Neural crest cell (in vitro differentiated cells): ENCODE results near the gene TMEM44. TPM values are rescaled to one million over a fixed set of nuclear protein-coding genes. Genes with fewer than 3 reads are reported as not detected.

ENCODE experiments used
- DNase-seq: peaks from one replicate; pipeline ENCODE4 v3.0.0; 2021; ENCODE audit warnings: low read depth, mixed read lengths, low spot score
- H3K27ac Mint-ChIP-seq: one replicate; pipeline ENCODE4 v1.8.0; 2021; ENCODE audit warnings: mild to moderate bottlenecking, mixed read lengths; ENCODE audit not compliant: unreplicated experiment
- H3K27me3 Mint-ChIP-seq: 2 replicates; pipeline ENCODE4 v1.8.0; 2021; ENCODE audit warnings: low read depth, mild to moderate bottlenecking, mixed read lengths
- H3K36me3 Mint-ChIP-seq: 2 replicates; pipeline ENCODE4 v1.8.0; 2021; ENCODE audit warnings: low read depth, mild to moderate bottlenecking, mixed read lengths
- H3K4me1 Mint-ChIP-seq: 2 replicates; pipeline ENCODE4 v1.8.0; 2021; ENCODE audit warnings: mixed read lengths
- H3K4me3 Mint-ChIP-seq: one replicate; pipeline ENCODE4 v1.8.0; 2021; ENCODE audit warnings: mild to moderate bottlenecking, mixed read lengths
- H3K9me3 Mint-ChIP-seq: 2 replicates; pipeline ENCODE4 v1.8.0; 2021; ENCODE audit warnings: mixed read lengths
- CTCF ChIP-seq: fragments of 200-600 bp; sonication (generic); conservative IDR thresholded peaks from 2 replicates; pipeline ENCODE4 v1.5.0; 2021; ENCODE audit warnings: antibody characterized with exemption, mild to moderate bottlenecking
- total RNA-seq: library from RNA; stranded (reverse); gene quantifications from 2 replicates; pipeline ENCODE4 v1.2.1, GENCODE V29; 2021

TMEM44 gene
- total RNA-seq, 1 donor from 2014 or later = 43.8 TPM

- peaks cover 2% of the 10 kb centered on the region for H3K36me3 Mint-ChIP-seq
- TF ChIP-seq CTCF = no peak
- H3K27me3 Mint-ChIP-seq = no peaks in the 10 kb centered on the region
- H3K4me3 Mint-ChIP-seq = no peak overlapping the region
- no peak overlapping the region for H3K27ac Mint-ChIP-seq
- peaks cover 16% of the 10 kb centered on the region for H3K4me1 Mint-ChIP-seq
- no peaks in the 10 kb centered on the region for H3K9me3 Mint-ChIP-seq
- no peak for DNase-seq
These were observed 15.4 kb downstream of the TMEM44 start for GRCh38 chr3:194617827-194618226.

GRCh38 chr3:194617143-194617671 is 16.0 kb downstream of the TMEM44 start:
- no peaks in the 10 kb centered on the region for H3K27me3 Mint-ChIP-seq
- no peak overlapping the region for H3K27ac Mint-ChIP-seq
- DNase-seq = no peak
- no peaks in the 10 kb centered on the region for H3K9me3 Mint-ChIP-seq
- TF ChIP-seq CTCF = no peak
- peaks cover 15% of the 10 kb centered on the region for H3K4me1 Mint-ChIP-seq
- no peak overlapping the region for H3K4me3 Mint-ChIP-seq
- H3K36me3 Mint-ChIP-seq = peaks cover 2% of the 10 kb centered on the region

GRCh38 chr3:194615226-194615625 is 18.0 kb downstream of the TMEM44 start:
- Mint-ChIP-seq H3K4me3 (no peak overlapping the region), H3K36me3 (peaks cover 5% of the 10 kb centered on the region)

GRCh38 chr3:194612221-194612620 is 21.0 kb downstream of the TMEM44 start:
- H3K4me3 Mint-ChIP-seq = no peak overlapping the region
- peaks cover 5% of the 10 kb centered on the region for H3K36me3 Mint-ChIP-seq
- H3K27me3 Mint-ChIP-seq = no peaks in the 10 kb centered on the region
- H3K9me3 Mint-ChIP-seq = no peaks in the 10 kb centered on the region
- H3K4me1 Mint-ChIP-seq = no peaks in the 10 kb centered on the region
- no peak overlapping the region for H3K27ac Mint-ChIP-seq
- no peak for DNase-seq
- TF ChIP-seq CTCF = no peak

More at GRCh38 chr3:194615226-194615625, 18.0 kb downstream of the TMEM44 start:
- H3K4me1 Mint-ChIP-seq = peaks cover 6% of the 10 kb centered on the region
- H3K27ac Mint-ChIP-seq = no peak overlapping the region
- TF ChIP-seq CTCF = no peak
- H3K9me3 Mint-ChIP-seq = no peaks in the 10 kb centered on the region
- no peaks in the 10 kb centered on the region for H3K27me3 Mint-ChIP-seq
- DNase-seq = no peak

- no peak for TF ChIP-seq CTCF
- no peak overlapping the region for H3K27ac Mint-ChIP-seq
- H3K4me3 Mint-ChIP-seq = no peak overlapping the region
- no peaks in the 10 kb centered on the region for H3K9me3 Mint-ChIP-seq
- no peak for DNase-seq
- H3K4me1 Mint-ChIP-seq = no peaks in the 10 kb centered on the region
- peaks cover 5% of the 10 kb centered on the region for H3K36me3 Mint-ChIP-seq
- no peaks in the 10 kb centered on the region for H3K27me3 Mint-ChIP-seq
These were observed 22.5 kb downstream of the TMEM44 start for GRCh38 chr3:194610689-194611088.

GRCh38 chr3:194609601-194610000 is 23.6 kb downstream of the TMEM44 start:
- TF ChIP-seq CTCF = no peak
- no peak overlapping the region for H3K27ac Mint-ChIP-seq
- H3K9me3 Mint-ChIP-seq = no peaks in the 10 kb centered on the region
- no peak for DNase-seq
- H3K4me1 Mint-ChIP-seq = no peaks in the 10 kb centered on the region
- H3K36me3 Mint-ChIP-seq = peaks cover 10% of the 10 kb centered on the region
- no peaks in the 10 kb centered on the region for H3K27me3 Mint-ChIP-seq
- no peak overlapping the region for H3K4me3 Mint-ChIP-seq
